Tibial artery (tissue), 4 donors: Measurements from ENCODE around the gene ATP8A1.
"Not testable (repeated sequence)": the region's sequence is repeated elsewhere in the genome, so short reads cannot be mapped to it uniquely, and the experiment has no call there.

Source experiments
- DNase-seq, 2 donors: peaks; one replicate each; pipeline ENCODE4 v3.0.0-alpha.2; 2019
- H3K27ac ChIP-seq, 2 donors: fragments of 200-600 bp; sonication (generic) in 1 of 2; 1 replicate in 1 of 2; 2 replicates in 1 of 2; pipeline ENCODE4 v1.5.1; 2018 to 2019; ENCODE audit warnings: mild to moderate bottlenecking in 1 of 2
- H3K27me3 ChIP-seq, 2 donors: fragments of 200-600 bp; sonication (generic) in 1 of 2; one replicate each; pipeline versions ENCODE4 v1.5.1 to v1.6.0; 2016 to 2019
- H3K36me3 ChIP-seq, 3 donors: fragments of 200-600 bp; sonication (generic) in 2 of 3; one replicate each; pipeline ENCODE4 v1.5.1; 2016 to 2019; ENCODE audit warnings: mild to moderate bottlenecking in 2 of 3
- H3K4me1 ChIP-seq, 4 donors: fragments of 200-600 bp; sonication (generic) in 2 of 4; 1 replicate in 3 of 4; 2 replicates in 1 of 4; pipeline ENCODE4 v1.5.1; 2016 to 2019
- H3K4me3 ChIP-seq, 2 donors: fragments of 200-600 bp; sonication (generic) in 1 of 2; 1 replicate in 1 of 2; 2 replicates in 1 of 2; pipeline ENCODE4 v1.5.1; 2018 to 2019; ENCODE audit warnings: mild to moderate bottlenecking in 2 of 2
- H3K9me3 ChIP-seq, 3 donors: fragments of 200-600 bp; sonication (generic) in 1 of 3; one replicate each; pipeline ENCODE4 v1.5.1; 2016 to 2019
- CTCF ChIP-seq, 2 experiments: fragments of 200-600 bp in 1 of 2; fragments of 450-650 bp in 1 of 2; IDR thresholded peaks; one replicate each; pipeline ENCODE4 v1.5.1; 2017 to 2019; ENCODE audit warnings: antibody characterized with exemption in 2 of 2, mild to moderate bottlenecking in 1 of 2, moderate library complexity in 1 of 2
- intact Hi-C: fragments of 100-400 bp; cut with DNase I; formaldehyde crosslinking; loops from one replicate; pipeline ENCODE4 v1.15.0; 2023; ENCODE audit warnings: low total_unique reads

The ATP8A1 gene

GRCh38 chr4:42381666-42382065 lies 275.2 kb downstream of the ATP8A1 start:
- Histone ChIP-seq H3K27ac (no peak overlapping the region), H3K4me3 (no peak overlapping the region), H3K4me1 (no peaks in the 10 kb centered on the region), H3K27me3 (no peaks in the 10 kb centered on the region), H3K9me3 (no peaks in the 10 kb centered on the region), H3K36me3 (no peaks in the 10 kb centered on the region)
- intact Hi-C loops, result no loop called here
- no peak for DNase-seq
- no peak for TF ChIP-seq CTCF (IDR thresholded peaks at IDR 0.05)

DNA sequence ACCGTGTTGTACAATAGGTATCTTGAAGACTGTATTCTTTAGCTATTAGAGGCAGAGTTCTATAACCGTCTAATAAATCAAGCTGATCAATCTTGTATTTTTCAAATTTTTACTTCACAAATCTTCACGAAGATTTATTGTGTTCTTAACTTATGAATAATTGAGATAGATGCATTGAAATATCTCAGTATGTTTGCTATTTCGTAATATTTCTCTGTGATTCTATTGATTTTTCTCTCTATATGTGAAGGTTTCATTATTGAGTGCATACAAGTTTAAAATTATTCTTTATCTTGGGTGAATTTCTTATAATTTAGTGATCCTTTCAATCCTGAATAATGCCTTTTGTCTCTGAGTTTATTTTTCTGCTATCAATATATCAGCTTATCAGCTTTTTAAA lies 279.4 kb downstream of the ATP8A1 start:
- intact Hi-C loops, result no loop called here

GRCh38 chr4:42372303-42372702 lies 284.6 kb downstream of the ATP8A1 start:
- H3K27ac ChIP-seq, H3K36me3 ChIP-seq, H3K9me3 ChIP-seq, H3K27me3 ChIP-seq, DNase-seq, H3K4me3 ChIP-seq, H3K4me1 ChIP-seq: not testable (repeated sequence)
- intact Hi-C loops, result loop anchor here (5.0 kb wide), 1 partner anchor 150 kb away; no protein-coding TSS in a partner anchor

More for the DNA sequence above, 279.4 kb downstream of the ATP8A1 start:
- Histone ChIP-seq H3K9me3 (no peaks in the 10 kb centered on the region), H3K27me3 (no peaks in the 10 kb centered on the region), H3K36me3 (no peaks in the 10 kb centered on the region), H3K27ac (no peak overlapping the region), H3K4me3 (no peak overlapping the region), H3K4me1 (no peaks in the 10 kb centered on the region)
- no peak for DNase-seq
- no peak for TF ChIP-seq CTCF (IDR thresholded peaks at IDR 0.05)

DNA sequence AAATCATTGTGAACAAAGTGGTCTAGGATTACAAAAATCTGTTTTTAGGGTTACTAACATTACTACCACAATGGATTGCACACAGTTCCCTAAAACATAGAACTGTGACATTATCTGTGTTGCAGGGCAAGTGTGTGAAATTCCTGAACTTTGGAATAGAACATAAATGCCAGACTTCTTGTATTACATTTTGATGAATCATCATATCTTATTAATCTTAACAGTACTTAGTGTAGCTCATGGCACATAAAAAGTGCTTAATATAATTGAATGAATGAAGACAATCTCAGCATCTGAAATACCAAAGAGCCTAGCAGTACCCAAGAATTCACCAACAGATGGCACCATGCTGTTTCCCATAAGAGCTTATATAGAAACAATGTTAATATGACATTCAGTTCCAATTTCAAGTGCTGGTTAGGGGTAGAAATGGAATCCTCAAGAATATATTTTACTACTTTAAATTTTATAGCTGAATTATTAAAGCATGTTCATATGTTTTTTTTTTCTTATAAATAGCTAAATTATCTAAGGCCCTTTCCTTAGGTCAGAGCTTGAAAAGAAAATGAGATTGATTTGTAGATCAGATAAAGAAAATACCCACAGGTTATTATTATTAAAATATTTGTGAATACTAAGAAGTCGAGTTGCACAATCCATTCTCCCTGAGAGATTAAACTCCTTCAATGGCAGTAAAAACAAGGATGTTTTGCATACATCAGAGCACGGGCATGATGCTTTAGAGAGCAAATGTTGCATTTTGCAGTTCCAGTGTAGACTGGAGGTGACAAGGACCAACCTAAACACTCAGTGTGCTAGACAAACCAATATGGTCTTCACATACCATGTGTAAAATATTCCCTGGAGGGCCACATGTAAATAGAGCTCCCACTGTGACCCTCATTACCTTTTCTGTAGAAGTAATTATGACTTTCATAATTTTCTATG lies 285.3 kb downstream of the ATP8A1 start:
- H3K9me3 ChIP-seq, result no peaks in the 10 kb centered on the region
- intact Hi-C loops, result loop anchor here (5.0 kb wide), 1 partner anchor 151 kb away; no protein-coding TSS in a partner anchor
- DNase-seq, result no peak
- H3K4me1 ChIP-seq, result no peaks in the 10 kb centered on the region
- H3K36me3 ChIP-seq, result no peaks in the 10 kb centered on the region
- peak; percentile 53 to 54 for TF ChIP-seq CTCF (IDR thresholded peaks at IDR 0.05)
- H3K27me3 ChIP-seq, result no peaks in the 10 kb centered on the region
- H3K27ac ChIP-seq, result no peak overlapping the region
- no peak overlapping the region for H3K4me3 ChIP-seq

- no peaks in the 10 kb centered on the region for H3K9me3 ChIP-seq
- H3K36me3 ChIP-seq, result no peaks in the 10 kb centered on the region
- DNase-seq, result no peak
- no peak overlapping the region for H3K27ac ChIP-seq
- H3K4me1 ChIP-seq, result no peaks in the 10 kb centered on the region
- no peak overlapping the region for H3K4me3 ChIP-seq
- intact Hi-C loops, result no loop called here
- H3K27me3 ChIP-seq, result no peaks in the 10 kb centered on the region
- TF ChIP-seq CTCF (IDR thresholded peaks at IDR 0.05), result no peak
Observed at GRCh38 chr4:42369489-42369888, 287.4 kb downstream of the ATP8A1 start.

- no peak for DNase-seq
- intact Hi-C loops, result no loop called here
- Histone ChIP-seq H3K4me1 (no peaks in the 10 kb centered on the region), H3K4me3 (no peak overlapping the region), H3K27me3 (no peaks in the 10 kb centered on the region), H3K27ac (no peak overlapping the region), H3K9me3 (peaks cover 0 to 4% (median 0%) of the 10 kb centered on the region in 3 donors), H3K36me3 (no peaks in the 10 kb centered on the region)
- TF ChIP-seq CTCF (IDR thresholded peaks at IDR 0.05), result no peak
Observed at GRCh38 chr4:42366959-42367358, 289.9 kb downstream of the ATP8A1 start.
